K562 (cell line): ENCODE measurements around the gene KANK4. TPM values are rescaled to one million over a fixed set of nuclear protein-coding genes. Genes with fewer than 3 reads are reported as not detected.

Experiments
- ATAC-seq: fragments of 200-7000 bp; cut with Tn5 transposase; 3 replicates; pipeline ENCODE4 v1.9.1; 2020; ENCODE audit warnings: moderate library complexity
- BruUV-seq: library from RNA; stranded (reverse); fragments of 400-500 nt; replicated peaks from 2 replicates; lab custom pipeline; 2021; lab: Mats Ljungman, UMichigan
- CTCF ChIA-PET: fragments of 300-600 bp; formaldehyde crosslinking; extraction: SDS; loops from one replicate; lab custom pipeline; 2021; ENCODE audit warnings: low intra/inter-chr PET ratio; lab: Yijun Ruan, JAX
- POLR2A ChIA-PET: fragments of 300-600, 350-650 bp; sonication (Branson Sonifier 250); formaldehyde crosslinking; extraction: SDS; loops from one replicate; lab custom pipeline; 2021; ENCODE audit warnings: antibody characterized with exemption, inconsistent platforms; lab: Yijun Ruan, JAX
- DNase-seq, 4 experiments: peaks; one replicate each; pipeline versions ENCODE4 v3.0.0 to v3.0.0-alpha.2; 2011 to 2018; ENCODE audit warnings: low spot score in 3 of 4, mixed read lengths in 3 of 4; ENCODE audit errors: extremely low read depth in 1 of 4
- FAIRE-seq: peaks from 2 replicates; lab custom pipeline; 2011; peaks lifted over from hg19 to GRCh38; lab: Jason Lieb, UNC
- H2AFZ ChIP-seq: 2 replicates; pipeline ENCODE4 v1.6.0; 2011; ENCODE audit warnings: low read depth, low read length, control low read depth, inconsistent platforms
- H3K27ac ChIP-seq: fragments of 200-600 bp; 3 replicates; pipeline ENCODE4 v1.8.0; 2011; ENCODE audit warnings: low read depth, mild to moderate bottlenecking, control low read depth, inconsistent platforms, low read length, moderate library complexity, mixed read lengths; ENCODE audit errors: extremely low read depth
- H3K27me3 ChIP-seq, 2 experiments: fragments of 300-600 bp in 1 of 2; 2 replicates in 1 of 2; 3 replicates in 1 of 2; pipeline versions ENCODE4 v1.6.0 to v1.8.0; 2011; ENCODE audit warnings: inconsistent platforms in 2 of 2, low read length in 2 of 2, mild to moderate bottlenecking in 1 of 2, mixed read lengths in 1 of 2, moderate library complexity in 1 of 2; ENCODE audit not compliant: control insufficient read depth in 2 of 2, insufficient read depth in 2 of 2
- H3K36me3 ChIP-seq: fragments of 300-600 bp; 3 replicates; pipeline ENCODE4 v1.8.0; 2011; ENCODE audit warnings: mild to moderate bottlenecking, low read length, inconsistent platforms; ENCODE audit not compliant: control insufficient read depth, insufficient read depth
- H3K4me1 ChIP-seq, 2 experiments: fragments of 200-600 bp in 1 of 2; replicated peaks in 1 of 2; 2 replicates in 1 of 2; 3 replicates in 1 of 2; pipeline versions ENCODE4 v1.5.1 to v1.8.0; 2011; ENCODE audit warnings: inconsistent platforms in 2 of 2, low read length in 2 of 2, mild to moderate bottlenecking in 1 of 2, mixed read lengths in 1 of 2, moderate library complexity in 1 of 2; ENCODE audit not compliant: control insufficient read depth in 2 of 2, insufficient read depth in 2 of 2
- H3K4me2 ChIP-seq: 2 replicates; pipeline ENCODE4 v1.6.1; 2011; ENCODE audit warnings: low read length, control low read depth, inconsistent platforms, mixed read lengths; ENCODE audit not compliant: insufficient read depth
- H3K4me3 ChIP-seq: fragments of 200-600 bp; sonication (generic), shearing (Covaris generic); 2 replicates; pipeline ENCODE4 v1.5.1; 2016; ENCODE audit warnings: control low read depth, inconsistent platforms
- H3K79me2 ChIP-seq: fragments of 200-600 bp; 3 replicates; pipeline ENCODE4 v1.8.0; 2011; ENCODE audit warnings: low read length, inconsistent platforms; ENCODE audit not compliant: control insufficient read depth, insufficient read depth
- H3K9ac ChIP-seq, 2 experiments: 2 replicates each; pipeline versions ENCODE4 v1.6.0 to v1.6.1; 2011; ENCODE audit warnings: low read depth in 2 of 2, low read length in 2 of 2, control low read depth in 1 of 2, inconsistent platforms in 1 of 2, mild to moderate bottlenecking in 1 of 2, mixed read lengths in 1 of 2; ENCODE audit not compliant: insufficient read depth in 1 of 2
- H3K9me1 ChIP-seq: one replicate; pipeline ENCODE4 v1.6.0; 2011; ENCODE audit warnings: inconsistent platforms, mild to moderate bottlenecking, low read length, moderate library complexity; ENCODE audit not compliant: control insufficient read depth, insufficient read depth
- H3K9me3 ChIP-seq: replicated peaks from 2 replicates; pipeline ENCODE4 v1.5.1; 2011; ENCODE audit warnings: low read depth, low read length, inconsistent platforms; ENCODE audit not compliant: control insufficient read depth, insufficient read depth
- H4K20me1 ChIP-seq: replicated peaks from 2 replicates; pipeline ENCODE4 v1.6.1; 2011; ENCODE audit warnings: low read length, inconsistent platforms, mixed read lengths; ENCODE audit not compliant: control insufficient read depth, insufficient read depth
- NFIC ChIP-seq: fragments of 450-650 bp; IDR thresholded peaks from 2 replicates; pipeline ENCODE4 v1.6.1; 2017; ENCODE audit warnings: mild to moderate bottlenecking, inconsistent platforms
- SAFB ChIP-seq: fragments of 200-400 bp; formaldehyde crosslinking; IDR thresholded peaks from 2 replicates; pipeline ENCODE4 v1.6.1; 2017; ENCODE audit warnings: low read depth, low read length, borderline replicate concordance
- SAFB2 ChIP-seq: fragments of 200-400 bp; formaldehyde crosslinking; IDR thresholded peaks from 2 replicates; pipeline ENCODE4 v1.6.1; 2018; ENCODE audit warnings: borderline replicate concordance, low read length, low read depth, moderate library complexity; ENCODE audit not compliant: severe bottlenecking
- WGBS: fragments of 100-300 bp; shearing (Covaris generic); methylation state at CpG from one replicate; pipeline ENCODE4 v1.1.6; 2016; ENCODE audit warnings: low coverage, mixed read lengths; ENCODE audit not compliant: insufficient coverage; ENCODE audit errors: missing lambda C conversion rate; 5-methylcytosine and 5-hydroxymethylcytosine counted together
- in situ Hi-C: fragments of 300-500 bp; cut with MboI; formaldehyde crosslinking; loops from 4 replicates; pipeline ENCODE4 v1.15.0; 2018; ENCODE audit warnings: inconsistent platforms, mixed read lengths
- intact Hi-C: fragments of 100-400 bp; cut with micrococcal nuclease; formaldehyde crosslinking; loops from 2 replicates; pipeline ENCODE4 v1.14.2; 2022
- polyA plus RNA-seq, 8 experiments: library from polyadenylated mRNA; depleted of rRNA in 4 of 8; stranded (reverse) in 5 of 8; unstranded in 3 of 8; fragments of >200 nt; fragmentation: Nextera tagmentation in 2 of 8; fragmentation: Illumina TruSeq in 1 of 8; extraction: Ambion mirVana in 2 of 8; extraction: Trizol in 1 of 8; gene quantifications; 2 replicates each; pipeline versions ENCODE4 v1.2.1 to v1.2.3, GENCODE V29; 2011 to 2014; ENCODE audit warnings: inconsistent platforms in 1 of 8, missing spikeins in 1 of 8
- total RNA-seq, 7 experiments: library from RNA; depleted of rRNA in 6 of 7; stranded (reverse); fragments of >200 nt in 6 of 7; fragmentation: Illumina TruSeq in 2 of 7; extraction: Trizol in 2 of 7; gene quantifications; 2 replicates each; pipeline versions ENCODE4 v1.2.1 to v1.2.3, GENCODE V29; 2011 to 2021; ENCODE audit warnings: low replicate concordance in 1 of 7
- TF ChIP-seq, protein P1 (sequence below): fragments of 450-650 bp; IDR thresholded peaks from one replicate; pipeline ENCODE4 v1.6.1; 2018; ENCODE audit warnings: mild to moderate bottlenecking, moderate library complexity; ENCODE audit not compliant: partially characterized antibody
- TF ChIP-seq, protein P2 (sequence below): sonication (generic); formaldehyde crosslinking; IDR thresholded peaks from 2 replicates; pipeline ENCODE4 v1.8.1; 2022; ENCODE audit warnings: missing genetic modification reagents
- TF ChIP-seq, protein P3 (sequence below): fragments of 250-450 bp; sonication (Bioruptor Pico); IDR thresholded peaks from 2 replicates; pipeline ENCODE4 v1.4.0; 2020; ENCODE audit warnings: mild to moderate bottlenecking, moderate library complexity
- TF ChIP-seq, protein P4 (sequence below): IDR thresholded peaks from 2 replicates; pipeline ENCODE4 v1.6.1; 2014; ENCODE audit warnings: antibody characterized with exemption
- TF ChIP-seq, protein P5 (sequence below): fragments of 250-450 bp; sonication (Bioruptor Pico); IDR thresholded peaks from 2 replicates; pipeline ENCODE4 v1.4.0; 2020; ENCODE audit warnings: mild to moderate bottlenecking, moderate library complexity

Gene KANK4
- total and polyA plus RNA-seq, 9 of the 15 experiments (the other 6 are each of a cell fraction or from before 2014, with no cell fraction given): not detected

DNA sequence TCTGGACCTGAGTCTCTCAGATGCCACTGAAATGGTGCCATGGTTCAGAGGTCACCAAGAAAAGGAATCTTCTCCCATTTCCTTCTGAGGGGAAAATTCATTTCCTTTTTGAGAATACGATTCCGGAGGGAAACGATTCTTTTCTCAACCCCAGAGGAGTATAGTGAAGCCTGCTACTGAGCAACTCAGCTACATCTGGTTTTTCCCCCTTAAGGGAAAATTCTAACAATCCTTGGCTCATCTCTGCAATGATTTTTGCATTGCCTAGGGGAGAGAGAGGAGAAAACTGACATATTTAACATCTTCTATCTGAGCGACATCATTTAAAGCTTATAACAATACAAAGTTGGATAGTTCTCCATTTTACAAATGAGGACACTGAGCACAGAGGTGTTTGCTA is 22.4 kb upstream of the KANK4 start (continued):
- TF ChIP-seq, protein P1, sequence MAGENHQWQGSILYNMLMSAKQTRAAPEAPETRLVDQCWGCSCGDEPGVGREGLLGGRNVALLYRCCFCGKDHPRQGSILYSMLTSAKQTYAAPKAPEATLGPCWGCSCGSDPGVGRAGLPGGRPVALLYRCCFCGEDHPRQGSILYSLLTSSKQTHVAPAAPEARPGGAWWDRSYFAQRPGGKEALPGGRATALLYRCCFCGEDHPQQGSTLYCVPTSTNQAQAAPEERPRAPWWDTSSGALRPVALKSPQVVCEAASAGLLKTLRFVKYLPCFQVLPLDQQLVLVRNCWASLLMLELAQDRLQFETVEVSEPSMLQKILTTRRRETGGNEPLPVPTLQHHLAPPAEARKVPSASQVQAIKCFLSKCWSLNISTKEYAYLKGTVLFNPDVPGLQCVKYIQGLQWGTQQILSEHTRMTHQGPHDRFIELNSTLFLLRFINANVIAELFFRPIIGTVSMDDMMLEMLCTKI: no peak
- TF ChIP-seq, protein P2, sequence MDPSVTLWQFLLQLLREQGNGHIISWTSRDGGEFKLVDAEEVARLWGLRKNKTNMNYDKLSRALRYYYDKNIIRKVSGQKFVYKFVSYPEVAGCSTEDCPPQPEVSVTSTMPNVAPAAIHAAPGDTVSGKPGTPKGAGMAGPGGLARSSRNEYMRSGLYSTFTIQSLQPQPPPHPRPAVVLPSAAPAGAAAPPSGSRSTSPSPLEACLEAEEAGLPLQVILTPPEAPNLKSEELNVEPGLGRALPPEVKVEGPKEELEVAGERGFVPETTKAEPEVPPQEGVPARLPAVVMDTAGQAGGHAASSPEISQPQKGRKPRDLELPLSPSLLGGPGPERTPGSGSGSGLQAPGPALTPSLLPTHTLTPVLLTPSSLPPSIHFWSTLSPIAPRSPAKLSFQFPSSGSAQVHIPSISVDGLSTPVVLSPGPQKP (CRISPR knock-in tag): no peak
- TF ChIP-seq, all 486 proteins: peak for 0

DNA sequence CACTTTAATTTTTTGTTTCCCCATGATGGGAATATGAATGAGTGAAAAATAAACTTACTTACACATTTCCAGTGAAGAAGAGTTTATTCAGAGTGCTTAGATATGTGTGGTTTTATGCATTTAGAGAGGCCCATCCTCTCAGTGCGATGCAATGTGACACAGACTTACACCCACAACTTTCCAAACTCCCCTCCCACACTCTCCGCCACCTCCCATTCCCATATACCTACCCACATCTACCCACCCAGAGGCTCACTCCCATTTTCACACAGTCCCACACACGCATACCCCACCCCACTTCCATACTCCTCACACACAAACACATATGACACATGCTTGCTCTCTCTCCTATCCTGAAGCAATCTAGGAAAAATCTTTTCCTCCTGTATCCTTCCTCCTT is 21.9 kb upstream of the KANK4 start:
- 6% methylated on average over 3 of the region's 3 CpGs for WGBS
- Histone ChIP-seq H3K9me1 (no peaks in the 10 kb centered on the region), H3K27me3 (peaks cover 7 to 28% of the 10 kb centered on the region in 2 experiments; a peak in 3 of 5 replicates), H4K20me1 (no peaks in the 10 kb centered on the region), H3K36me3 (no peaks in the 10 kb centered on the region), H3K27ac (no peak overlapping the region), H3K9me3 (no peaks in the 10 kb centered on the region), H3K9ac (no peak overlapping the region), H3K4me1 (no peaks in the 10 kb centered on the region; a peak in 1 of 5 replicates), H3K79me2 (no peaks in the 10 kb centered on the region), H3K4me3 (no peak overlapping the region), H2AFZ (no peak overlapping the region), H3K4me2 (no peak overlapping the region)
- no TSS peak for BruUV-seq
- POLR2A ChIA-PET: no interaction called here
- DNase-seq (no peak), FAIRE-seq (no peak), ATAC-seq (no peak)
- in situ Hi-C loops (no loop called here), intact Hi-C loops (no loop called here)
- CTCF ChIA-PET: no interaction called here
- TF ChIP-seq, protein P3, sequence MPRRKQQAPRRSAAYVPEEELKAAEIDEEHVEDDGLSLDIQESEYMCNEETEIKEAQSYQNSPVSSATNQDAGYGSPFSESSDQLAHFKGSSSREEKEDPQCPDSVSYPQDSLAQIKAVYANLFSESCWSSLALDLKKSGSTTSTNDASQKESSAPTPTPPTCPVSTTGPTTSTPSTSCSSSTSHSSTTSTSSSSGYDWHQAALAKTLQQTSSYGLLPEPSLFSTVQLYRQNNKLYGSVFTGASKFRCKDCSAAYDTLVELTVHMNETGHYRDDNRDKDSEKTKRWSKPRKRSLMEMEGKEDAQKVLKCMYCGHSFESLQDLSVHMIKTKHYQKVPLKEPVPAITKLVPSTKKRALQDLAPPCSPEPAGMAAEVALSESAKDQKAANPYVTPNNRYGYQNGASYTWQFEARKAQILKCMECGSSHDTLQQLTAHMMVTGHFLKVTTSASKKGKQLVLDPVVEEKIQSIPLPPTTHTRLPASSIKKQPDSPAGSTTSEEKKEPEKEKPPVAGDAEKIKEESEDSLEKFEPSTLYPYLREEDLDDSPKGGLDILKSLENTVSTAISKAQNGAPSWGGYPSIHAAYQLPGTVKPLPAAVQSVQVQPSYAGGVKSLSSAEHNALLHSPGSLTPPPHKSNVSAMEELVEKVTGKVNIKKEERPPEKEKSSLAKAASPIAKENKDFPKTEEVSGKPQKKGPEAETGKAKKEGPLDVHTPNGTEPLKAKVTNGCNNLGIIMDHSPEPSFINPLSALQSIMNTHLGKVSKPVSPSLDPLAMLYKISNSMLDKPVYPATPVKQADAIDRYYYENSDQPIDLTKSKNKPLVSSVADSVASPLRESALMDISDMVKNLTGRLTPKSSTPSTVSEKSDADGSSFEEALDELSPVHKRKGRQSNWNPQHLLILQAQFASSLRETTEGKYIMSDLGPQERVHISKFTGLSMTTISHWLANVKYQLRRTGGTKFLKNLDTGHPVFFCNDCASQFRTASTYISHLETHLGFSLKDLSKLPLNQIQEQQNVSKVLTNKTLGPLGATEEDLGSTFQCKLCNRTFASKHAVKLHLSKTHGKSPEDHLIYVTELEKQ: no peak
- TF ChIP-seq SAFB2: no peak
- TF ChIP-seq, protein P4, sequence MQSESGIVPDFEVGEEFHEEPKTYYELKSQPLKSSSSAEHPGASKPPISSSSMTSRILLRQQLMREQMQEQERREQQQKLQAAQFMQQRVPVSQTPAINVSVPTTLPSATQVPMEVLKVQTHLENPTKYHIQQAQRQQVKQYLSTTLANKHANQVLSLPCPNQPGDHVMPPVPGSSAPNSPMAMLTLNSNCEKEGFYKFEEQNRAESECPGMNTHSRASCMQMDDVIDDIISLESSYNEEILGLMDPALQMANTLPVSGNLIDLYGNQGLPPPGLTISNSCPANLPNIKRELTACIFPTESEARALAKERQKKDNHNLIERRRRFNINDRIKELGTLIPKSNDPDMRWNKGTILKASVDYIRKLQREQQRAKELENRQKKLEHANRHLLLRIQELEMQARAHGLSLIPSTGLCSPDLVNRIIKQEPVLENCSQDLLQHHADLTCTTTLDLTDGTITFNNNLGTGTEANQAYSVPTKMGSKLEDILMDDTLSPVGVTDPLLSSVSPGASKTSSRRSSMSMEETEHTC: no peak
- TF ChIP-seq, protein P5, sequence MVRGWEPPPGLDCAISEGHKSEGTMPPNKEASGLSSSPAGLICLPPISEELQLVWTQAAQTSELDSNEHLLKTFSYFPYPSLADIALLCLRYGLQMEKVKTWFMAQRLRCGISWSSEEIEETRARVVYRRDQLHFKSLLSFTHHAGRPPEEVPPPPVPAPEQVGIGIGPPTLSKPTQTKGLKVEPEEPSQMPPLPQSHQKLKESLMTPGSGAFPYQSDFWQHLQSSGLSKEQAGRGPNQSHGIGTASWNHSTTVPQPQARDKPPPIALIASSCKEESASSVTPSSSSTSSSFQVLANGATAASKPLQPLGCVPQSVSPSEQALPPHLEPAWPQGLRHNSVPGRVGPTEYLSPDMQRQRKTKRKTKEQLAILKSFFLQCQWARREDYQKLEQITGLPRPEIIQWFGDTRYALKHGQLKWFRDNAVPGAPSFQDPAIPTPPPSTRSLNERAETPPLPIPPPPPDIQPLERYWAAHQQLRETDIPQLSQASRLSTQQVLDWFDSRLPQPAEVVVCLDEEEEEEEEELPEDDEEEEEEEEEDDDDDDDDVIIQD (CRISPR knock-in tag): no peak
- TF ChIP-seq SAFB: no peak
- no peak for TF ChIP-seq NFIC
